Stimulated activated CD4-positive, alpha-beta T cell treated with anti-CD3 and anti-CD28 coated beads, TNF-alpha, amount 100 ng/mL, for 24 hours (primary cell): Measurements from ENCODE around the gene SLIT1.

Experiments
- DNase-seq, 3 experiments: peaks; one replicate each; pipeline ENCODE4 v3.0.0-alpha.2; 2020; ENCODE audit warnings: low read depth in 3 of 3

SLIT1 gene

DNA sequence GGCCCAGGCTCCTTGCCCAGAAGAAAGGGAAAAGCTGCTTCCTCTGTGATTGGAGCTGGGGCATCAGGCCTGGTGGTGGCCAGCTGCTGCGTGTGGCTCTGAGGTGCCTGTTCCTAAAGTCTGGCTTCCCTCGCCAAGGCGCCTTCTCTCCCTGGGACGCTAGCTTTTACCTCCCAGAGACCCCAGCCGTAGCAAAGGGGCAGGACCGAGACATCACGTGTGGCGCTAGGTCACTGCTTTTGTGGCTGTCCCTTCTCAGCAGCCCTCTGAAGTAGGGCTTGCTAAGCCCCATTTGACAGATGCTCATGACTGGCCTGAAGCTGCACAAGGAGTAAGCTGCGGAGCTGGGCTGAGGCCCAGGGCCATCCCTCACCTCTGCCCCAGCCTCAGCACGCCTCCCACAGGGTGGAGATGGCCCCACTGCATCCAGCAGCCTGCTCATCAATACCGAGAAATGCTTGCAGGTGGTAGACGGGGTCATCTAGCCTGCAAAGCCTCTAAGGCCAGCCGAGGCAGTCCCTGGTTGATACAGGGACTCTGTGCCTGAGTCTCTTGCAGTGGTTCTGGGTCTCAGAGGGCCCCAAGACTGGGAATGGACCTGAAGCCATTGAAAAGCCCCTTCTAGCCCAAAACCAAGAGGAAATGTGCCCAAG, 182.5 kb downstream of the SLIT1 start:
- DNase-seq, result no peak

- no peak for DNase-seq
These were observed 183.1 kb downstream of the SLIT1 start for GRCh38 chr10:97002670-97003069.

DNA sequence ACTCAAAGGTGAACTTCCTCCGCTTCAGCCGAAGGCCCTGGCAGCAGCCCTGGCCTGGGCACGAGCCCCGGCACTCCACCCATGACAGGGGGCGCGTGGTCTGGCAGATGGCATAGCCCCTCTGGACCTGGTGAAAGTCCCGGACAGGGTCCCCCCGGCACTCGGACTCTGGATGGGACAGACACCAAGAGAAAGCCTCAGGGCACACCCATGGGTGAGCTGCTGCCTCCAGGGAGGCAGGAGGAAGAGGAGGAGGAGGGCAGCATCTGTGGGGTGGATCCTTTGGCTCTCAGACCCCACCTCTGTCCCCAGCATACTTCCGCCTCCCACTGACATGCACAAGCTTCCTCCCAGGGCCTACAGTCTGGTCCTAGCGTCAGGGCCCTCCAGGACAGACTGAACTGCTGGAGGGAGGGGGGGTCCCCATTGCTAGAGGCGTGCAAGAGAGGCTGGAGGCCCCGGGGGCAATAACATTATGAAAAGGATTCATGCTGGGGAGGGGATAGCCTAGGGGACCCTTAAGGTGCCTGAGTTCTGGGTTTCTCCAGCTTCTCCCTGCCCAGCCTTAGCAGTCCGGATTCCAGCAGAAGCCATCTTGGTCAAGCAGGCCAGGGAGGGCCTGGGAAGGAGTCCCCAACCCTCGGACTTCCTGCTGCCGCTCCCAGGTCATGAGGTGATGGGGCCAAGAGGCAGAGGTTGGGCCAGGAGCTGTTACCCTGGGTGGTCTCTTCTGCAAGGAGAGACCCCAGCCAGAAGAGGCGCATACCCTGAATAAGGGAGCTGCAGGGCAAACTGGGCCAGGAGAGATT, 184.4 kb downstream of the SLIT1 start:
- DNase-seq, result no peak

GRCh38 chr10:97000487-97001182, 185.1 kb downstream of the SLIT1 start:
- DNase-seq, result no peak

GRCh38 chr10:96999987-97000386, 185.8 kb downstream of the SLIT1 start:
- DNase-seq, result no peak

GRCh38 chr10:96999337-96999736, 186.4 kb downstream of the SLIT1 start:
- DNase-seq, result no peak

DNA sequence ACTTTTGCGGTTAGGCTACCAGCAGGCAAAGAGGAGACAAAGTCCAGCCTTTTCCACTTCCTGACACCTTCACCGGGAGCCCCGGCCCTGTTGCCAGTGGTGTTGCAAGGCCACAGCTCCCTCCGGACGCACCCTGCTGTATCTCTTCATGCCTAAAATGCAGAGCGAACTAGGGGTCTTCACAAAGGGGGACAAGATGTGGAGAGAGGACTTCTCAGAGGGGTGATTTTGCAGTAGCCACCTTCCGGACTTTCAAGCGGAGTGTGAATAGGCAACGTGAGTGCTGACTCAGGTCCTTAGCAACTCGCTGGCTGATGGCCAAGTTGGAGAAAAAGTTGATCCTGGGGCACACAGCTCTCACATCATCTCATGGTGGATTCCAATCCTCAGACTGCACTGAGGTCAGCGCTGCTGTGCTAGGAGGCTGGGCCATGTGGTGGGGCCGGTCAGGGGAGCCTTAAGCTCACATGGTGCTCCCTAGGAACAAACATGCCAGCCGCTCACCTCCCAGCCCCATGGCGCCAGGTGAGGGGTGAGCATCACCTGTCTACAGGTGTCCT, 187.3 kb downstream of the SLIT1 start:
- DNase-seq, result no peak

DNA sequence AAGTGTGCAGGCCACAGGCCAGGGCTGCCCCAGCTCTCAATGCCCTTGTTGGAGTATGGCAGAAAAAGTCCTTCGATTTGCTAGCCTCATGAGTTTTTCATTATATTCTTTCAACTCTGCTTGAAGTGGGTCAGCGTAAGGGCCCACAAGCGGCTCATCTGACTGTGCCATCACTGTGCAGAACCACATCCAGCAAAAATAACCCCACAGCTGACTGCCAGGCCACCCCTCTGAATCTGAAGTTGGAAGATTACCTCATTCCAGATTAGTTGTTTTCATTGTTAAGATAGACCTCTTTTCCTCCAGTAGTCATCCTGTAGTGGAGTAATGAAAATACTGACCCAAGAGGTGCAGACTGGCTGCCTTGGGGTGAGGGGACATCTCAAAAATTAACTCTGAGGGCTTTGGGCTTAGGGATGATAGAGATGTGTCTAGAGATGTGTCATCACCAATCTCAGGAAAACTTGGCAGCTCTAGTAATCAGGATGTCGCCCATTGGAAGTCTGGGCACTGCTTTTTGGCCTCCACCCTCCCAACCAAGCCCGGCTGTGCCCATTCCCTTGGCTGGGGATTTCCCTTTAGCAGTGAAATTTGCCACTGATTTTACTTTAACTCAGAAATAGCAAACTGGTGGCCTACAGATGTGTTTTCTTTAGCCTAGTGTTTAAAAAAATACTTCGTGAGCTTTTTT, 189.3 kb downstream of the SLIT1 start:
- DNase-seq, result no peak

DNA sequence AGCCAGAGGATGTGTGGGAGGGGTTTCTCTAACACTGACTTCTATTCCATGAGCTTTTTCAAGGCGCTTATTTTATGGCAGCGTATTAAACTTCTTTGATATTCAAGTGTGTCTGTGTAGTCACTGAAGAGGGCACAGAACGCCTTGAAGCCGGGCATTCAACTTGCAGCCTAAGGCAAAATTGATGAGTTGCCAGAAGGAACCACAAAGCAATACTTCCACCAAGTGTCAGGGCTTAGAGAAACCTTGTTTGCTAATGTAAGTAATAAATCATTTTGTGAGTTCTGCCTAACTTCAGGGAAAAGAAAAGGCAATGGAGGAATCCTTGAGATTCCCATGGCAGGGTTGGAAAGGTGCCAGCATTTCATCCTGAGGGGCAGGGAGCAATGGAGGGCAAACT, 189.9 kb downstream of the SLIT1 start:
- no peak for DNase-seq

GRCh38 chr10:96992721-96993120, 193.0 kb downstream of the SLIT1 start:
- DNase-seq, result no peak

GRCh38 chr10:96991313-96991841, 194.4 kb downstream of the SLIT1 start:
- no peak for DNase-seq

- no peak for DNase-seq
These were observed 197.3 kb downstream of the SLIT1 start for GRCh38 chr10:96988426-96988825.

DNA sequence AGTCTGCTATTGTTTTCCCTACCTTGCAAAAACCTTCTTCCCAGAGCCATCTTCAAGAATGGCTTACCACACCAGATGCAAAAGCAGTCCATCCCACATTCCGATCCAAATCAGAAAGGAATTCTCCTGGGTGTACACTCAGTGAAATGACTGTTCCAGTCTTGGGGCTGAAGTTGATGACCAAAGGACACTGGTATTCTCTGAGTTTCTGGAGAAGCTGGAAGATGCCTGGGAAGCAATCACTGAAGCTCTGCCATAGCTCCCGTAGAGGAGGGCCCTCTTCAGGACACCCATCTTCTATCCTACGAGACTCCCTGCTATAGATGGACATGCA, 197.9 kb downstream of the SLIT1 start:
- DNase-seq, result no peak

GRCh38 chr10:96987141-96987841, 198.5 kb downstream of the SLIT1 start:
- no peak for DNase-seq

GRCh38 chr10:96986200-96986856, 199.4 kb downstream of the SLIT1 start:
- DNase-seq, result no peak

- DNase-seq, result no peak
These were observed 201.1 kb downstream of the SLIT1 start for GRCh38 chr10:96984541-96985131.

- DNase-seq, result no peak
These were observed 203.4 kb downstream of the SLIT1 start for GRCh38 chr10:96982149-96982930.

DNA sequence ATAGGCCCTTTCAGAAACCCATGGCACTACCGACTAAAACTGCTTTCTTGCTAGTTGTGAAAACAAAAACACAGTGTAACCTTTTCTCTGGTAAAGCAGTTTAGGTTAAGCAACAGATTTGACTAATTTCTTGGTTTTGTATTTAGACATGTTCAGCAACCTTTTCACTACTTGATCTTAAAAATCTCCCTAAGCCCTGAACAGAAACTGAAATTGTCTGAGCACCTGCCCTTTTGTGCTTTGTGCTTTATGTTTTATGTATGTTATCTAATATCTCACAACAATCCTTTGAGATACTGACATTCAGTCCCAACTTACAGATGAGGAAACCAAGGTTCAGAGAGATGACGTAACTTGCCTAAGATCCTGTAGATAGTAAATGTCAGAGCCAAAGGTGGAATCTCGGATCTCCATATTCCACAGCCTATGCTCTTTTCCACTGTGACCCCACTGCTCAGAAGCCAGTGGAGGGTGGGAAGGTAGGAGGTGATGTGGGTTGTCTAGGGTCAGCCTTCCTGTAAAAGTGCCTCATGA, 207.1 kb downstream of the SLIT1 start:
- DNase-seq, result no peak

DNA sequence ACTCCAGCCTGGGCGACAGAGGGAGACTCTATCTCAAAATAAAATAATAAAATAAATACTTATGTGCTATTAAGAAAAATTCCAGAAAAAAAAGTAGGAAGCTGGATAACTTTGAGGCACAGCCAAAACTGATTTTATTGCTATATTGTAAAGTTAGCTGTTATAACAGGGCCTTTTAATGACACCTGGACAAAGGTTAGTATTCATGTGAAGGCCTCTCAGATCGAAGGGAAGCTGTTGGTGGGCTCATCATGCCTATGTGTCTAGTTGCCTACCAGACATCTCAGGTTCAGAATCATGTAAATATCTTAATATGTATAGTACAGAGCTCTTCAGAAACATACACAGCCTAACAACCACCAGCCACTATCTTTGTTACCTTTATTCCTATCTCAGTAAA, 210.6 kb downstream of the SLIT1 start:
- no peak for DNase-seq
